ENCODE results near the gene SCAF4.

The SCAF4 gene

DNA sequence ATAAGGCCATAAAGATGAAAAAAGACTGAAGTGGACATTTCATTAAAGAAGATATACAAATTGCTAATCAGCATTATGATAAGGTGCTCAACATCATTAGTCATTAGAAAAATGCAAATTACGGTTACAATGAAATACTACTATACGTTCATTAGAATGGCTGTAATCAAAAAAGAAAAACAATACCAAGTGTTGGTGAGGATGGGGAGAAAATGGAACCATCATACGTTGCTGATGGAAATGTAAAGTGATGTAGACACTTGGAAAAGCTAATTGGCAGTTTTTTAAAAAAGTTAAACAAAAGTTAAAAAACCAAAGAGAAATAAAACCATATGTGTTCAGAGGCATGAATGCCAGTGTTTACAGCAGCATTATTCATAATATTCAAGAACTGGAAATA is 81.0 kb downstream of the SCAF4 start:
- Histone ChIP-seq H3K9ac (ENCODE audit: low read length) (no peak overlapping the region), H3K79me2 (ENCODE audit: low read length) (no peaks in the 10 kb centered on the region), H3K27me3 (ENCODE audit: low read depth, low read length) (no peaks in the 10 kb centered on the region), H3K4me1 (ENCODE audit: low read length) (peaks cover under 1% of the 10 kb centered on the region; the same call in 1 of the 2 replicates), H3K9me3 (ENCODE audit: insufficient read depth, low read length) (no peaks in the 10 kb centered on the region), H3K36me3 (replicated peaks; ENCODE audit: low read depth, low read length) (no peaks in the 10 kb centered on the region), H3K4me2 (ENCODE audit: low read length) (no peak overlapping the region), H3K4me3 (ENCODE audit: low read length) (no peak overlapping the region), H4K20me1 (ENCODE audit: insufficient read depth, low read length) (no peaks in the 10 kb centered on the region), H2AFZ (ENCODE audit: low read depth, low read length) (no peak overlapping the region), H3K27ac (ENCODE audit: low read length) (no peak overlapping the region)
- TF ChIP-seq, protein P1, sequence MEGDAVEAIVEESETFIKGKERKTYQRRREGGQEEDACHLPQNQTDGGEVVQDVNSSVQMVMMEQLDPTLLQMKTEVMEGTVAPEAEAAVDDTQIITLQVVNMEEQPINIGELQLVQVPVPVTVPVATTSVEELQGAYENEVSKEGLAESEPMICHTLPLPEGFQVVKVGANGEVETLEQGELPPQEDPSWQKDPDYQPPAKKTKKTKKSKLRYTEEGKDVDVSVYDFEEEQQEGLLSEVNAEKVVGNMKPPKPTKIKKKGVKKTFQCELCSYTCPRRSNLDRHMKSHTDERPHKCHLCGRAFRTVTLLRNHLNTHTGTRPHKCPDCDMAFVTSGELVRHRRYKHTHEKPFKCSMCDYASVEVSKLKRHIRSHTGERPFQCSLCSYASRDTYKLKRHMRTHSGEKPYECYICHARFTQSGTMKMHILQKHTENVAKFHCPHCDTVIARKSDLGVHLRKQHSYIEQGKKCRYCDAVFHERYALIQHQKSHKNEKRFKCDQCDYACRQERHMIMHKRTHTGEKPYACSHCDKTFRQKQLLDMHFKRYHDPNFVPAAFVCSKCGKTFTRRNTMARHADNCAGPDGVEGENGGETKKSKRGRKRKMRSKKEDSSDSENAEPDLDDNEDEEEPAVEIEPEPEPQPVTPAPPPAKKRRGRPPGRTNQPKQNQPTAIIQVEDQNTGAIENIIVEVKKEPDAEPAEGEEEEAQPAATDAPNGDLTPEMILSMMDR (IDR thresholded peaks at IDR 0.05; ENCODE audit: low read depth, low read length): no peak
- TF ChIP-seq EZH2phosphoT487 (IDR thresholded peaks at IDR 0.05; ENCODE audit: low read depth): no peak

DNA sequence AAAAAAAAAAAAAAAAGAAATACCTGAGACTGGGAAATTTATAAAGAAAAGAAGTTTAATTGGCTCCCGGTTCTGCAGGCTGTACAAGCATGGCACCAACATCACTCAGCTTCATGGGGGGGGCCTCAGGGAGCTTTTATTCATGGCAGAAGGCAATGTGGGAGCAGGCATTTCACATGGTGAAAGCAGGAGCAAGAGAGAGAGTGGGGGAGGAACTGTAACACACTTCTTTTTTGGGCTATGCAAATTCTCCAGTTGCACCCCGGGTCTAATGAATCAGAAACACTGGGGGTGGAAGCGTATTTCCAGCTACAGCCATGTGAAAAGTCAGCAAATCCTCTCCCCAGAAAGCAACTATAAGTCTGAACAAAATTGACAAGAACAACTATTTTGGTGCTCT is 84.3 kb downstream of the SCAF4 start:
- no peak for TF ChIP-seq EZH2phosphoT487 (IDR thresholded peaks at IDR 0.05; ENCODE audit: low read depth)
- TF ChIP-seq, protein P1 (IDR thresholded peaks at IDR 0.05; ENCODE audit: low read depth, low read length): no peak
- Histone ChIP-seq H3K9me3 (ENCODE audit: insufficient read depth, low read length) (no peaks in the 10 kb centered on the region), H4K20me1 (ENCODE audit: insufficient read depth, low read length) (no peaks in the 10 kb centered on the region), H3K4me3 (ENCODE audit: low read length) (no peak overlapping the region), H2AFZ (ENCODE audit: low read depth, low read length) (no peak overlapping the region), H3K27ac (ENCODE audit: low read length) (no peak overlapping the region), H3K9ac (ENCODE audit: low read length) (no peak overlapping the region), H3K4me2 (ENCODE audit: low read length) (no peak overlapping the region), H3K4me1 (ENCODE audit: low read length) (no peaks in the 10 kb centered on the region), H3K79me2 (ENCODE audit: low read length) (no peaks in the 10 kb centered on the region), H3K27me3 (ENCODE audit: low read depth, low read length) (no peaks in the 10 kb centered on the region), H3K36me3 (replicated peaks; ENCODE audit: low read depth, low read length) (no peaks in the 10 kb centered on the region)

DNA sequence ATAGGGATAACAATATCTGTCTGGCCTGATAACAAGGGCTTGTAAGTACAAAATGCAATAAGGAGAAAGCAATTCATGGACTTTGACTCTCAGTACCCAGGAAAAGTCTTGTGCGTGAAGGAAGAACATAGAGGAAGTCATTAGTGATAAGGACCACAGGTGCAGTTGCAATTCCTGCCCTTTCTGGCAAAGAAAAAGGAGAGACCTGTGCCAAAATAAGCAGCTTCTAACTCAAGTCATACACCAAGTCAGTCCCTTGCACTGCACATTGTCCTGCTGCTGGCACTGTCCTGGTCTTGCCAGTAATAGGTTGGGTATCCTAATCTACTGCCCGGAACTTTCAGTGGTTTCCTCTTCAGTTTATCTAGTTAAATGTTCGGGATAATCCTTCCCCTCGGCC is 87.3 kb downstream of the SCAF4 start:
- TF ChIP-seq, protein P1 (IDR thresholded peaks at IDR 0.05; ENCODE audit: low read depth, low read length): no peak
- no peak for TF ChIP-seq EZH2phosphoT487 (IDR thresholded peaks at IDR 0.05; ENCODE audit: low read depth)
- Histone ChIP-seq H3K36me3 (replicated peaks; ENCODE audit: low read depth, low read length) (no peaks in the 10 kb centered on the region), H4K20me1 (ENCODE audit: insufficient read depth, low read length) (no peaks in the 10 kb centered on the region), H3K27me3 (ENCODE audit: low read depth, low read length) (no peaks in the 10 kb centered on the region), H3K4me1 (ENCODE audit: low read length) (no peaks in the 10 kb centered on the region), H3K79me2 (ENCODE audit: low read length) (no peaks in the 10 kb centered on the region), H3K4me3 (ENCODE audit: low read length) (no peak overlapping the region), H3K9ac (ENCODE audit: low read length) (no peak overlapping the region), H3K9me3 (ENCODE audit: insufficient read depth, low read length) (no peaks in the 10 kb centered on the region), H3K4me2 (ENCODE audit: low read length) (no peak overlapping the region), H2AFZ (ENCODE audit: low read depth, low read length) (no peak overlapping the region), H3K27ac (ENCODE audit: low read length) (no peak overlapping the region)

DNA sequence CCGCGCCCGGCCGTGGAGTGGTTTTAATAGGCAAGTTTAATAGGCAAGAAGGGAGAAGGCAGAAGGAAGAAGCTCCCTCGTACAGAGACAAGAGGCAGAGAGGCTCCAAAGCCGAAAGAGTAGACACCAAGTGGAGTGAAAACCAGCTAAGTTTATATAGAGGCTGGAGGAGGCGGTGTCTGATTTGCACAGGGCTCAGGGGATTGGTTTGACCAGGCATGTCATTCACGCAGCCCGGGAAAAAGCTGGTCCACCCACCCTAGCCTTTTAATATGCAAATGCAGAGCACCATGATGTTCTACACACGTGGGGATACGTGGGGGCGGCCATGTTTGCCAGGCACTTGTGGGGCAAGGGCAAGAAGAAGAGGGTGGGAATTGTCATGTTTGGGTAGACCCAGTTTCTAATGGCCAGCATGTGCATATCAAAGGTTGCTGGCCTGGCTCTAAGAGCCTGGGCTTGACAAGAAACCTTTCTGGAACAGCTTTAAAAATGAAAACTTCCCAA is 90.4 kb downstream of the SCAF4 start:
- no peaks in the 10 kb centered on the region for H3K79me2 ChIP-seq (ENCODE audit: low read length)
- no peaks in the 10 kb centered on the region for H3K27me3 ChIP-seq (ENCODE audit: low read depth, low read length)
- TF ChIP-seq, protein P1 (IDR thresholded peaks at IDR 0.05; ENCODE audit: low read depth, low read length): no peak
- TF ChIP-seq EZH2phosphoT487 (IDR thresholded peaks at IDR 0.05; ENCODE audit: low read depth): no peak
- no peak overlapping the region for H3K27ac ChIP-seq (ENCODE audit: low read length)
- no peak overlapping the region for H3K9ac ChIP-seq (ENCODE audit: low read length)
- H3K4me3 ChIP-seq (ENCODE audit: low read length): no peak overlapping the region
- no peak overlapping the region for H3K4me2 ChIP-seq (ENCODE audit: low read length)
- H3K4me1 ChIP-seq (ENCODE audit: low read length): no peaks in the 10 kb centered on the region
- H3K9me3 ChIP-seq (ENCODE audit: insufficient read depth, low read length): no peaks in the 10 kb centered on the region
- H2AFZ ChIP-seq (ENCODE audit: low read depth, low read length): no peak overlapping the region
- H3K36me3 ChIP-seq (replicated peaks; ENCODE audit: low read depth, low read length): no peaks in the 10 kb centered on the region
- H4K20me1 ChIP-seq (ENCODE audit: insufficient read depth, low read length): no peaks in the 10 kb centered on the region

All from OCI-LY3 (cell line).